ENCODE results near the gene CNTNAP3. TPM values are rescaled to one million over a fixed set of nuclear protein-coding genes. Genes with fewer than 3 reads are reported as not detected.
"Not testable (repeated sequence)": the region's sequence is repeated elsewhere in the genome, so short reads cannot be mapped to it uniquely, and the experiment has no call there.

The CNTNAP3 gene
- not detected for total RNA-seq

- H3K36me3 Mint-ChIP-seq; H3K27ac Mint-ChIP-seq; ATAC-seq; CTCF ChIA-PET; H3K9me3 Mint-ChIP-seq (ENCODE audit: low read depth); H3K27me3 Mint-ChIP-seq; H3K4me1 Mint-ChIP-seq; DNase-seq; H3K4me3 Mint-ChIP-seq: not testable (repeated sequence)
Measured at GRCh38 chr9:39287980-39288379, at the start of gene CNTNAP3. Gene CNTNAP3, minus strand, starts transcription at chr9:39288167. Its CDS starts 103 bp downstream, at chr9:39288064.

DNA sequence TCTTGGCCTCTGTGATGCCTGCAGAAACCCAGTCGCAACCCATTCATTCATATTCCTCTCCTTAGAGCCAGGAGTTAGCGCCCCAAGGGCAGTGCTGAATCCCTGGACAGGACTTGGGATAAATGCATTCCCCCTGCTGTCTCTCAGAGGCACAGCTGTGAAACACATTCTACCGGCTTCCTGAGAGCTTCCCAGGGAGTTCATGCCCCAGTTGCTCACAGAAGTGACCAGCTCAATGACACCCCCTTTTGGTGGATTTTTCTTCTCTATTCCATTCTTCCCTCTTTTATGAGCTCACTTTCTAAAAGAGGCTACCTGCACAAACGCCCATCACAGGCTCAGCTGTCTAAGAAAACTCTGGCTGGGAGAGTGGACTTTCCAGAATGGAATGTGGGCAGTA is 8.0 kb downstream of the CNTNAP3 start:
- ATAC-seq; H3K27me3 Mint-ChIP-seq; H3K4me3 Mint-ChIP-seq; H3K4me1 Mint-ChIP-seq; CTCF ChIA-PET; DNase-seq; H3K27ac Mint-ChIP-seq; H3K9me3 Mint-ChIP-seq (ENCODE audit: low read depth); H3K36me3 Mint-ChIP-seq: not testable (repeated sequence)

- ATAC-seq; H3K27me3 Mint-ChIP-seq; CTCF ChIA-PET; H3K4me3 Mint-ChIP-seq; H3K27ac Mint-ChIP-seq; H3K4me1 Mint-ChIP-seq; H3K9me3 Mint-ChIP-seq (ENCODE audit: low read depth); H3K36me3 Mint-ChIP-seq; DNase-seq: not testable (repeated sequence)
Measured at GRCh38 chr9:39242513-39242912, 45.5 kb downstream of the CNTNAP3 start.

GRCh38 chr9:39232130-39232991 is 55.6 kb downstream of the CNTNAP3 start:
- DNase-seq; H3K27ac Mint-ChIP-seq; ATAC-seq; H3K4me1 Mint-ChIP-seq; CTCF ChIA-PET; H3K4me3 Mint-ChIP-seq; H3K9me3 Mint-ChIP-seq (ENCODE audit: low read depth); H3K27me3 Mint-ChIP-seq; H3K36me3 Mint-ChIP-seq: not testable (repeated sequence)

DNA sequence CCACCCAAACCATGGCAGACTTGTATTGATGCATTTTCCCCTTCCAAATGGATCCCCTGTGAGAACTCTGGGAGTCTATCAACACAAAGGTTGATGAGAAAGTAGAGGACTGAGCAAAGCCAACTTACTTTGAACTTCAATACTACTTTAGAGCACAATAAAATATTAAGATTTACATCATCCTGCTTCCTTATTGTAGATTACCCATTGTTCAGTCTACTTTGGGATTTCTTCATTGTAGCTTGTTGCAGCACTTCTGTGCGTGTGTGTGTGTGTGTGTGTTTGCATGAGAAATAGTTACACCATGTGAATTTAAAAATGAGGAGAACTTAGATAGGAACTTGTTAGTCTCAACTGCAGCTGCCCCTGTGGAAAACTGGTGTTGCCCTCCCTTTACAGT is 72.0 kb downstream of the CNTNAP3 start:
- CTCF ChIA-PET; H3K36me3 Mint-ChIP-seq; H3K27me3 Mint-ChIP-seq; ATAC-seq; H3K9me3 Mint-ChIP-seq (ENCODE audit: low read depth); H3K4me1 Mint-ChIP-seq; H3K27ac Mint-ChIP-seq; DNase-seq; H3K4me3 Mint-ChIP-seq: not testable (repeated sequence)

- H3K9me3 Mint-ChIP-seq (ENCODE audit: low read depth); H3K27ac Mint-ChIP-seq; H3K27me3 Mint-ChIP-seq; H3K36me3 Mint-ChIP-seq; CTCF ChIA-PET; DNase-seq; H3K4me1 Mint-ChIP-seq; ATAC-seq; H3K4me3 Mint-ChIP-seq: not testable (repeated sequence)
Measured at GRCh38 chr9:39209773-39210172, 78.2 kb downstream of the CNTNAP3 start.

DNA sequence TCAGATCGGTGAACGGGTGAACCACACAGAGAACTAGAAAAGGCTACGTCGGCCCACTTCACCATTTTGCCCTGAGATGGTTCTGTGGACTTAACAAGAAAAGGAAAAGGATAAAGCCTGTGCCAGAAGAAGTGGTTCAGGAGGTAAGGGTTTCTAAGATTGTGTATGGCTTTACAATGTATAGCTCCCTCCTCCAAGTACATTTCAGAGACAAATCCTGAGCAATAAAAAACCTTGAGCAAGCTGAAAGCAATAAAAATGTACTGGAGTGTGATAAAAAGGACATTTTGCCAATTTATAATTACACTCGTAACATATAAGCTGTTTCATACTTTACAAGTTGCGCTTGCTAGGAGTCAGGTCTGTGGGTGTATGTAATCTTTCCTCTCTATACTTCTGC is 81.3 kb downstream of the CNTNAP3 start:
- H3K27ac Mint-ChIP-seq, H3K36me3 Mint-ChIP-seq, ATAC-seq: not testable (repeated sequence)

GRCh38 chr9:39205842-39206241 is 82.1 kb downstream of the CNTNAP3 start:
- H3K27ac Mint-ChIP-seq; H3K36me3 Mint-ChIP-seq; H3K27me3 Mint-ChIP-seq; CTCF ChIA-PET; H3K4me1 Mint-ChIP-seq; ATAC-seq; DNase-seq; H3K9me3 Mint-ChIP-seq (ENCODE audit: low read depth); H3K4me3 Mint-ChIP-seq: not testable (repeated sequence)

More for the DNA sequence above, 81.3 kb downstream of the CNTNAP3 start:
- CTCF ChIA-PET; DNase-seq; H3K4me1 Mint-ChIP-seq; H3K9me3 Mint-ChIP-seq (ENCODE audit: low read depth); H3K27me3 Mint-ChIP-seq; H3K4me3 Mint-ChIP-seq: not testable (repeated sequence)

- not testable (repeated sequence) for H3K36me3 Mint-ChIP-seq, H3K27ac Mint-ChIP-seq, H3K4me1 Mint-ChIP-seq
Measured at GRCh38 chr9:39200412-39200811, 87.6 kb downstream of the CNTNAP3 start.

GRCh38 chr9:39198000-39198709 is 89.8 kb downstream of the CNTNAP3 start:
- H3K4me1 Mint-ChIP-seq; ATAC-seq; H3K9me3 Mint-ChIP-seq (ENCODE audit: low read depth); H3K36me3 Mint-ChIP-seq; H3K27me3 Mint-ChIP-seq; H3K4me3 Mint-ChIP-seq; CTCF ChIA-PET; DNase-seq; H3K27ac Mint-ChIP-seq: not testable (repeated sequence)

More at GRCh38 chr9:39200412-39200811, 87.6 kb downstream of the CNTNAP3 start:
- H3K27me3 Mint-ChIP-seq; H3K9me3 Mint-ChIP-seq (ENCODE audit: low read depth); DNase-seq; CTCF ChIA-PET; H3K4me3 Mint-ChIP-seq; ATAC-seq: not testable (repeated sequence)

DNA sequence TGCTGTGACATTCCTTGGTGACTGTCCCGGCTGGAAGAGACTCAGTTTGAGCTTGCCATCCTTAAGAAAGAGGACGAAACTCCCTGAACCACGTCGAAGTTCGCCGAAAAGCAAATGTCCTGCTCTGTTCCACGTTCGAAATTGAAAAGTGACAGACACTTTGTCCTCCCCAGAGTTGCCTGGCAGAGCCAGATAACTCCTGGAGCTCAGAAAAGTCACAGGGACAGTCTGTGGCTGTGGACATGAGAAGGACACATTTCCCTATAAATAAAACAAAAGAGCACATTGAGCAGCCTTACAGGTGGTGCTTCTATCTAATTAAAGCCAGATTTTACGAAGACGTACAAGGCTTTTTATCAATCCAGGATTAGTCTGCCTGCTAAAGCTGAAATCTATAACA is 116.6 kb downstream of the CNTNAP3 start:
- H3K9me3 Mint-ChIP-seq (ENCODE audit: low read depth); H3K36me3 Mint-ChIP-seq; ATAC-seq; H3K4me3 Mint-ChIP-seq; H3K27ac Mint-ChIP-seq; H3K27me3 Mint-ChIP-seq; H3K4me1 Mint-ChIP-seq; DNase-seq; CTCF ChIA-PET: not testable (repeated sequence)

DNA sequence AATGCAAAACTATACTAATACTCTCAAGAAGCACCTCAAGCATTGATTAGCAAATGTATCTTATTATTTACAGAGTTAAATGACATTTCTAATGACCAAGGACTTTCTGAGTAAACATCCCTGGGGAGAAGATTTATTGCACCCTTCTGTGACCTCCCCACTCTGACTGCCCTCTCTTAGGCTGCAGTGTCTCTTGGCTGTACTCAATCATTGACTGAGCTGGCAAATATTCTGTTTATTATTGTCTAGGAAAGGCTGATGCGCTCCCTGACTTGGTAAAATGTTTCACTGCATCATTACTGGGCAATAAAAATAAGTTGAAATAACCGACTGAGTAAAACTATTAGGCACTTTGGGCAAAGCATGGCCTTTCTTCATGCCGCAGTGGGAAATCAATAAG is 130.3 kb downstream of the CNTNAP3 start:
- CTCF ChIA-PET; H3K4me3 Mint-ChIP-seq; H3K27me3 Mint-ChIP-seq; DNase-seq; H3K4me1 Mint-ChIP-seq; H3K9me3 Mint-ChIP-seq (ENCODE audit: low read depth); H3K36me3 Mint-ChIP-seq; H3K27ac Mint-ChIP-seq; ATAC-seq: not testable (repeated sequence)

GRCh38 chr9:39132826-39133552 is 155.0 kb downstream of the CNTNAP3 start:
- DNase-seq; H3K9me3 Mint-ChIP-seq (ENCODE audit: low read depth); CTCF ChIA-PET; H3K27ac Mint-ChIP-seq; H3K36me3 Mint-ChIP-seq; H3K4me1 Mint-ChIP-seq; H3K4me3 Mint-ChIP-seq; ATAC-seq; H3K27me3 Mint-ChIP-seq: not testable (repeated sequence)
